Islet precursor cell (in vitro differentiated cells): Measurements from ENCODE around the gene SHH.

Experiments used
- DNase-seq: peaks from one replicate; pipeline ENCODE4 v3.0.0-alpha.2; 2018

SHH gene

GRCh38 chr7:155762036-155762435, 50.2 kb downstream of the SHH start:
- DNase-seq, result no peak

GRCh38 chr7:155761162-155761561, 51.1 kb downstream of the SHH start:
- no peak for DNase-seq

- no peak for DNase-seq
Observed at GRCh38 chr7:155759740-155760430, 52.4 kb downstream of the SHH start.

GRCh38 chr7:155758348-155758747, 53.9 kb downstream of the SHH start:
- no peak for DNase-seq

GRCh38 chr7:155756322-155756721, 55.9 kb downstream of the SHH start:
- no peak for DNase-seq

- DNase-seq, result no peak
Observed at GRCh38 chr7:155755026-155755425, 57.2 kb downstream of the SHH start.

- DNase-seq, result no peak
Observed at GRCh38 chr7:155754165-155754564, 58.1 kb downstream of the SHH start.

- DNase-seq, result no peak
Observed at GRCh38 chr7:155753446-155753965, 58.8 kb downstream of the SHH start.

- DNase-seq, result no peak
Observed at GRCh38 chr7:155752756-155753445, 59.4 kb downstream of the SHH start.

- no peak for DNase-seq
Observed at GRCh38 chr7:155751409-155751808, 60.9 kb downstream of the SHH start.

- DNase-seq, result no peak
Observed at GRCh38 chr7:155750255-155751125, 61.8 kb downstream of the SHH start.
